Mammary epithelial cell (primary cell): ENCODE results near the gene PPP1R15A.

Source experiments
- EZH2 ChIP-seq: IDR thresholded peaks from 2 replicates; pipeline ENCODE4 v1.6.1; 2012; ENCODE audit warnings: low read length, inconsistent platforms, borderline replicate concordance
- TF ChIP-seq, protein P1 (sequence below), 2 donors: IDR thresholded peaks in 1 of 2; conservative IDR thresholded peaks in 1 of 2; 2 replicates each; pipeline ENCODE4 v1.5.1; 2011 to 2012; ENCODE audit warnings: inconsistent platforms in 2 of 2, low read length in 2 of 2, mild to moderate bottlenecking in 2 of 2, control low read depth in 1 of 2, low read depth in 1 of 2; ENCODE audit not compliant: insufficient read depth in 1 of 2; ENCODE audit errors: extremely low read depth in 1 of 2

GRCh38 chr19:48906324-48906723, 34.1 kb downstream of the PPP1R15A start:
- TF ChIP-seq, protein P1, sequence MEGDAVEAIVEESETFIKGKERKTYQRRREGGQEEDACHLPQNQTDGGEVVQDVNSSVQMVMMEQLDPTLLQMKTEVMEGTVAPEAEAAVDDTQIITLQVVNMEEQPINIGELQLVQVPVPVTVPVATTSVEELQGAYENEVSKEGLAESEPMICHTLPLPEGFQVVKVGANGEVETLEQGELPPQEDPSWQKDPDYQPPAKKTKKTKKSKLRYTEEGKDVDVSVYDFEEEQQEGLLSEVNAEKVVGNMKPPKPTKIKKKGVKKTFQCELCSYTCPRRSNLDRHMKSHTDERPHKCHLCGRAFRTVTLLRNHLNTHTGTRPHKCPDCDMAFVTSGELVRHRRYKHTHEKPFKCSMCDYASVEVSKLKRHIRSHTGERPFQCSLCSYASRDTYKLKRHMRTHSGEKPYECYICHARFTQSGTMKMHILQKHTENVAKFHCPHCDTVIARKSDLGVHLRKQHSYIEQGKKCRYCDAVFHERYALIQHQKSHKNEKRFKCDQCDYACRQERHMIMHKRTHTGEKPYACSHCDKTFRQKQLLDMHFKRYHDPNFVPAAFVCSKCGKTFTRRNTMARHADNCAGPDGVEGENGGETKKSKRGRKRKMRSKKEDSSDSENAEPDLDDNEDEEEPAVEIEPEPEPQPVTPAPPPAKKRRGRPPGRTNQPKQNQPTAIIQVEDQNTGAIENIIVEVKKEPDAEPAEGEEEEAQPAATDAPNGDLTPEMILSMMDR (conservative IDR thresholded peaks at IDR 0.05 in 1 of 2, IDR thresholded peaks at IDR 0.05 in 1 of 2; ENCODE audit: extremely low read depth in 1 of 2, insufficient read depth in 1 of 2, low read depth in 1 of 2, low read length in 2 of 2) = no peak
- no peak for TF ChIP-seq EZH2
